Right lobe of liver (tissue), 4 donors: ENCODE results near the gene SLC44A1.

Source experiments
- CTCF ChIP-seq, 4 donors: fragments of 200-600 bp in 3 of 4; fragments of 450-650 bp in 1 of 4; IDR thresholded peaks; one replicate each; pipeline versions ENCODE4 v1.5.1 to v1.8.0; 2016 to 2022; ENCODE audit warnings: antibody characterized with exemption in 4 of 4, mild to moderate bottlenecking in 2 of 4
- POLR2A ChIP-seq: fragments of 450-650 bp; IDR thresholded peaks from one replicate; pipeline ENCODE4 v1.6.1; 2017; ENCODE audit warnings: antibody characterized with exemption, mild to moderate bottlenecking
- donor health status: DM: no; HTN: no; CAD: no.
- donor health status: DM: no; HTN: no; CAD: no.
- donor health status: DM: no; HTN: yes; CAD: no.

GRCh38 chr9:105195259-105195658 is 49.2 kb upstream of the SLC44A1 start:
- TF ChIP-seq CTCF (IDR thresholded peaks at IDR 0.05) (no peak), POLR2A (no peak)
